GM19099 (cell line): ENCODE measurements around the gene VPS13D.

Experiments used
- POLR2A ChIP-seq: IDR thresholded peaks from 3 replicates; pipeline ENCODE4 v1.6.1; 2011; ENCODE audit warnings: low read depth; ENCODE audit not compliant: insufficient read length; ENCODE audit errors: extremely low read depth

The VPS13D gene

DNA sequence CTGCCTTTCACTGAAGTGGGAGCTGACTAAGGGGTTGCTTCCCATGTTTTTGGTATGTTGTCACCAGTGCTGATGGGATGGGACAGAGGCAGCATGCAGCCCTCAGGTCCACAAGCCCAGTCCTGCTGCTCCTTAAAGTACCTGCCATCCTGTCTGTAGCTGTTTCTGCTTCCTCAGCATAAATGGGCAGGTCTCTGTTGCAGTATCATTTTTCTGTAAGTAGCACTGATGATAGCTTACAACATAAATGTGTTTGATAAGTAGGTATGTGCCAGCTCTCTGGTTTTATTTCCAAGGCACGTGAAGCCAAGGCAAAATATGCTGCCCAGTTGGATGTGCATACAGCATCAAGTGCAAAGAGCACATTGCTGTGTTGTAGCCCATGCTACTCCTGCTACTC is 173.0 kb downstream of the VPS13D start:
- TF ChIP-seq POLR2A, result no peak

DNA sequence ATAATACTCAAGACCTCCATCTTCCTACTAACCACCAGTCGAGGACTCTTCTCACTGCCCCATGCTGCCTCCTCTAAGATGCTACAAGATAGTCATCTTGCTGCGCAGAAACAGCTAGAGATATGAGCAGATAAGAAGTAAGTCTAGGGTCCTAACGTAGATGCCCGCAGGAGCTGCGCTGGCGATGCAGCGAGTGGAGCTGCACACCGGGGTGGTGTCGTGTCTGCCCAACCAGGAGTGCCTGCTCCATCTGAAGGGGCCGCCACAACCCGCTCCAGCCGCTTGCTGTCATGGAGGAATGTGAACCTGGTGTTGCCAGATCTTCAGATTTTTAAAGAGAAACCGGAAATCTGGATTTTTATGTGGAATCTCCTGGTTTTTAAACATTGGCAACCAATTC is 175.1 kb downstream of the VPS13D start:
- no peak for TF ChIP-seq POLR2A

DNA sequence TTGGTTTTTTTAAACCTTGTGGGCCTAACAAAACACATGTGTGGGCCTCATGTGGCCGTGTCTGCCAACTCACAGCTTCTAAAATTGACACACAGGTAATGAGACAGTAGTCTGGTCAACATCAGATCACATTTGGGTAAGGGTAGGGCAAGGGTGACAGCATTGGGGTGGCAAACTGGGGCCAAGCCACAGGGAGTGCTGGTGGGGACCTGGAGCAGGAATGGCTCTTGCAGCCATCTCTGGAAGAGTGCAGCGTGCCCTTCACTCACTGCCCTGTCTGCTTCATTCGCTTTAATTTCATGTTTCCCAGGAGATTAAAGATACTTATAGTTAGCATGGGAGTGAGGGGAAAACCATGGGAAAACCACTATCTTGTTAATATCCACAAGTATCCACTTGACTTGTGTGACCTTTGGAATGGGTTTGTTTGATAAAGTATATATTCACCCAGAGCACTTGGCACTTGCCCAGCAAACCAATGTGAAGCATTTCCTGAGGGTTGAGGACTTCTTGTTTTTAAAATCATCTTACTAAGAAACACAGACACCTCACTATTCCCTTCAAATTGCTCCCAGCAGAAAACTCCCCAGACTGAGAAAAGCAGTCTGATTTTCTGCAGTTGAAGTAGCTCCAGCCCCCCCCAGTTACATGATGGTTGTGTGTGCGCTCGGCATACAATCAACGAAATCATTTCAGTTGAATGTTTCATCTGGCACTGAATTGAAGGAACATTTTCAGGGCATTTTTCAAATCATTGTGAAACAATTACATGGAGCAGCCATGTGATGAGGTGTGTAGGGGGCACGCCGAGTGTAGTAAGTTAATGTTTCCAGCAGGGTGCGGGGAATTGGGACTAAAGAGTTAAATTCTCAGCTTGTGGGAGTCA is 175.7 kb downstream of the VPS13D start:
- TF ChIP-seq POLR2A, result no peak

DNA sequence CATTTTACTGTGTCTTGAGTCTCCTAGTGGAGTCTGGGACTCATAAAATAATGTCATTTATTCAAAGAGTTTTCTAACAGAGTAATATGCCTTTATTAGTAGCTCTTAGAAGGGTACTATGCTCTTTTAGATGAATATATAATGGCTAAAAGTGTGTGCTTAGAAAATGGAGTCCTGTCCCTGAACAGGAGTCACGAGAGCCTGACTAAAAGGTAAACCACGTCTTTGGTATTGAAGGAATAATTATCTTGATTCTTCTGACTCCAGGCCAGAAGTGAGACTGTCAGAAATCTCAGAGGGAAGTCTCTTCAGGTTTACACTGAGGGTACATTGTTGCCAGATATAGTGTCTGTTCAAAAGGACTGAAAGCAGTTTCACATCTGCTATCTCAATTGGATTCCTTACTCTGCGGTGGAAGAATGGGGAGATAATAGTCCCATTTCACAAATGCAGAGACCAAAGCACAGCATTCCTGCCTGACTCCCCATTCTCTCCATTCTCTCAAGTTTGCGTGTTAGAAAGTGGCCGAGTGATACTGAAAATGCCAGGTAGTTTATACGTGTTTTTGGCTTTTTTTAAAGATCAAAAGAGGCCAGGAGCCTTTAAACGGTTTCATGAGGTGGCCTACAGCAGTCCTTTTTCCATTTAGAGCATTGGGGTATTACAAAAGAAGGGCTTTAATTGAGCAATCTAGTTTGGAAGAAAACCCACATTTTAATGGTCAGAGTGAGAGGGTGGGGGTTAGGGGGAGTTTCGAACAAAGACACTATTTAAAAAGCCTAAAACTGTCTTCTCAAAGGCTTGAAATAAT is 176.6 kb downstream of the VPS13D start:
- TF ChIP-seq POLR2A, result no peak

DNA sequence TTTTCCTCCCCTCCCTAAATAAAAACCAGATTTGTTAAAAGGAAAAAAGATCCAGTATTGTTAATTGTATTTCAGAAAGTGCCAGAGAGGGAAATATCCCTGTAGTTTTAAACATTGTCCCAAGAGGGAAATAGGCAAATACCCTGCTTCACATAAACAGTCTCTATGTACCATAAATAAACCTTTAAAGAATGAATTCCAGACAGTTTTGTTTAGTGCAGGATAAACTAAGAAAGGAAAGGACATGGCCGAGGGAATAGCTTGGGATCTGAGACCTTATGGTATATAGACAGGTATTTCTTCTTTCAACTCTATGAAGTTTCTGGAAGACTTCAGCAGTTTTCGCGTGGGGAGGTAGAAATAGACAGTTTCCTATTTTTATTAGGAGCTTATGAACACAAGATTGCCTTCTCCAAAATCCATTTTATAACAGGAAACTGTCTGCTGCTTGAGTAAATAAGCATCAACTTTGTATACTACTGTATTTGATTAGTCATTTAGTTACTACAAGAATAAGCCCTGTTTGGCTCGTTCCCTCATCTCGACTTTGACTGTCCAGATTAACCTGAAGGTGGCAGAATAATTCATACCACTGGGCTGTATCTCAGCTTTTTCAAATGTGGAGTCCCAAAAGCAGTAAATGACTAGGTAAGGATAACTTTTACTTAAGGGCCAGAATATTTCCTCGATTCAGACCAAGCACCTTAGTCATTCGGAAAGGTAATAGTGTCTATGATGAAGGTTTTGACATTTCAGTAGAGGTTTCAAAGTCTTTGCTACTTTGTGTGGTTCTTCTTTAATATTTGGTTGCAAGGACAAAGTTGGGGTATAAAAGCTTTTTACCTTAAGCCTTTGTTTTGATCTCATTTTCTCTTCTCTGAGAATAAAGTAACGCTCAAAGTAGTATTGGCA is 177.5 kb downstream of the VPS13D start:
- no peak for TF ChIP-seq POLR2A

DNA sequence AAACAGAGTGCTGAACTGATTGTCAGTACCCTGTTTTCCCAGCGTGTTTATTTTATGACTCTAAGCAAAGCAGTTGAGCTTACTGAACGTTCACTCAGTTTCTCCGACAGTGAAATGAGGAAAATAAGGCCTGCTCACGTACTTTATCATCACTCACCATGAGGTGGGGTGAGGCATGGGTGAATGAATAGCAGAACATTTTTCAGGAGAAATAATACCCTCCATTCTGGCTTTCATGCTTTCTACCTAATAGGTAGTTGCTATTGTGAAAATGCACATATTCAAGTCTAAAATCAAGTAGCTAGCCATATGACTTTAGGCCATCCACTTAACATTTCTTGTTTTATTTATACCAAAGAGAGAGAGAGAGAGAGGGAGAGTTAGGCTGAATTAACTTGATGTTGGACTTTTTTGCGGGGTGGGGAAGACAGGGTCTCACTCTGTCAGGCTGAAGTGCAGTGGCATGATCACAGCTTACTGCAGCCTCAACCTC is 178.2 kb downstream of the VPS13D start:
- TF ChIP-seq POLR2A, result no peak

- no peak for TF ChIP-seq POLR2A
These were observed 178.8 kb downstream of the VPS13D start for GRCh38 chr1:12408662-12409061.

GRCh38 chr1:12409681-12410080 is 179.9 kb downstream of the VPS13D start:
- TF ChIP-seq POLR2A, result no peak

DNA sequence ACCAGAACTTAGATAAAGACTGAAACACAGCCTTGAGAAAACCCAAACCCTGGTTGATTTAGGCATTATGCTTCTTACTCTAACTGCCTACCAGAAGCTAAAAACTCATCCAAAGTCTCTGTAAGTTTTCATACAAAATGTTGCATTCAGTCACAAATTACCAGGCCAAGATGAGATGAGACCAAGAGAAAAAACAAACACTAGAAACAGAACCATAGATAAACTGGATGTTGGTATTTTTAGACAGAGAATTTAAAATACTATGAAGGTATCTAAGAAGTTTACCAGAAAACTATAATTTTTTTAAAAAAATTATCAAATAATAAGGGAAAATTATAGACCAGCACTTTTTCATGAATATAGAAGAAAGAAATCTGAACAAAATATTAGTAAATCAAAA is 180.5 kb downstream of the VPS13D start:
- TF ChIP-seq POLR2A, result no peak

DNA sequence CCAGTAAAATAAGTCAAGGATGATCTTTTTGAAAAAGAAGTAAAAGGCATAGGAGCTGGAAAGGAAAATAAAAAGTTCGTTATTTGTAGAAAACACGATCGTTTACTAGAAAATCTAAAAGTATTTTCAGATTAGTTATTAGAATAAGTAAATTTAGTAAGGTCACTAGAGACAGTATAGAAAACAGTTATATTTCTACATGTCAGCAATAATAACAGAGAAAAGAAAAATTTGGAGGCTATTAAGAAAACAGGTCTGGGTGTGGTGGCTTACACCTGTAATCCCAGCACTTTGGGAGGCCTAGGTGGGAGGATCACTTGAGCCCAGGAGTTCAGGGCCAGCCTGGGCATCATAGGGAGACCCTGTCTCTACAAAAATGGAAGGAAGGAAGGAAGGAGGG is 181.3 kb downstream of the VPS13D start:
- TF ChIP-seq POLR2A, result no peak

DNA sequence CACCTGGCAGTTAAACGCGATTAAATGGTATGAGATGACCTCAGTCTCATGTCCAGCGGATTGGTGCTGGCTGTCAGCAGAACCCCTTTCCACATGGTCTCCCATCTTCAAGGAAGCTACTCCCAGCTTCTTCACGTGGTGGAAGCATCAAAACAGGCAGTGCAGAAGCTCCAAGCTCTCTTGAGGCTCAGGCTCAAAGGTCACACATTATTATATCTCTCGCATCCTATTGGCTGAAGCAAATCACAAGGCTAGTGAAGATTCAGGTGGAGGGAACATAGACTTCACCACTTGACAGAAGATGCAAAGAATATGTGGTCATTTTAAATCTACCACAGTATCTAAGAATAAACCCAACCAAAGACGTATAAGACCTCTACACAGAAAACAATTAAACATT is 181.9 kb downstream of the VPS13D start:
- TF ChIP-seq POLR2A, result no peak

DNA sequence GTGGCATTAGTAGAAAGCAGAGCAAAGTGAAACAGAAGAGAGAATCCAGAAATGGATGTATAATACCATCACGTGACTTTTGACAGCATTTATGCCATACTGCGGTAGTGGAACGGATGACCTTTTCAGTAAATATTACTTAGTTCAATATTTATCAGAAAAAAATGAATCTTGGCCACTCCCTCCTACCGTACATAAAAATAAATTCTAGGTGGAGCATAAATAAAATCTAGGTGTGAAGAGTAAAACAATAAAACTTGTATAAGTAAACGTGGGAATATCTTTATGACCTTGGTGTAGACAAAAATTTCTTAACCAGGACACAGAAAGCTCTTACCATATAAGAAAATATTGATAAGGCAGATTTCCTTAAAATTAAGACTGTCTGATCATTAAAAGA is 182.6 kb downstream of the VPS13D start:
- no peak for TF ChIP-seq POLR2A

DNA sequence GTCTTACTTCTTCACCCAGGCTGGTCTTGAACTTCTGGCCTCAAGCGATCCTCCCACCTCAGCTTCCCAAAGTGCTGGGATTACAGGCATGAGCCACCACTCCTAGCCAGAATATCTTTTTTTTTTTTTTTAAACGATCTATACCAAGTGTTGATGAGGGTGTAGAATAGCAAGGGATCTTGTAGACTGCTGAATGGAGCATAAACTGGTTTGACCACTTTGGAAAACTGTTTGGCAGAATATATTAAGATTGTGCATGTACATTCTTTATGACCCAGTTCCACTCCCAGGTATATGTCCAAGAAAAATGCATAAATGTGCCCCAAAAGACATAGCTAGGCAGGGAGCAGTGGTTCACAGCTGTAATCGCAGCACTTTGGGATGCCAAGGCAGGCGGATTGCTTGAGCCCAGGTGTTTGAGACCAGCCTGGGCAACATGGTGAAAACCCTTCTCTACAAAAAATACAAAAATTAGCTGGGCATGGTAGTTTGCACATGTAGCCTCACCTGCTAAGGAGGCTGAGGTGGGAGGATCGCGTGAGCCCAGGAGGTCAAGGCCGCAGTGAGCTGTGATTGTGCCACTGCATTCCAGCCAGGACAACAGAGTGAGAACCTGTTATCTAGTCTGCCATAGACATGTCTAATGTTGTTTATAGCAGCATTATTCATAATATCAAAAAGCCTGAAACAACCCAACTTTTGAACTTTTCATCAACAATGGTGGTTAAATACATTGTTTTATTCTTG is 184.0 kb downstream of the VPS13D start:
- no peak for TF ChIP-seq POLR2A

DNA sequence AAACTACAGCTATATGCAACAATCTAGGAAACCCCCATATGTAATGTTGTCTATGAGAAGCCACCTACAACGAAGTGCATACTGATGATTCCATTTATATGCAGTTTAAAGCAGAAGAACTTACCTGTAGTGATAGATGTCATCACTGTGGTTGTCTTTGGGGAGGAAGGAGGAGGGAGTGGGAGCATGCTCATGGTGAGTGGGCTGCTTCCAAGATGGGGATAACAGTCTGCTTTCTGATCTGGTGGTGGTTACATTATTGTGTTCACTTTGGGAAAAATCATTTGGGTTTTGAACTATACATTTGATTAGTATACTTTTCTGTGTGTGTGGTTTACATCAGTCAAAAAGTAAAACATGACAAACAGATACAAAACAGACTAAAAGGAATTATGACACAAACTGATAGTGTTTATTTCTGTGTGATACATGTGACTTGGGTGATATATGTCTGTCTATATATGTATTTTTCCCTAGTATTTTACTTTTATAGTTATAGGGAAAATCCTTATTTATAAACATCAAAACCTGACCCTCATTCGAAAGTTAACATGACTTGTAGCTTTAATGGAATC is 184.7 kb downstream of the VPS13D start:
- no peak for TF ChIP-seq POLR2A
